ENCODE measurements around the gene HEXD.

The HEXD gene

DNA sequence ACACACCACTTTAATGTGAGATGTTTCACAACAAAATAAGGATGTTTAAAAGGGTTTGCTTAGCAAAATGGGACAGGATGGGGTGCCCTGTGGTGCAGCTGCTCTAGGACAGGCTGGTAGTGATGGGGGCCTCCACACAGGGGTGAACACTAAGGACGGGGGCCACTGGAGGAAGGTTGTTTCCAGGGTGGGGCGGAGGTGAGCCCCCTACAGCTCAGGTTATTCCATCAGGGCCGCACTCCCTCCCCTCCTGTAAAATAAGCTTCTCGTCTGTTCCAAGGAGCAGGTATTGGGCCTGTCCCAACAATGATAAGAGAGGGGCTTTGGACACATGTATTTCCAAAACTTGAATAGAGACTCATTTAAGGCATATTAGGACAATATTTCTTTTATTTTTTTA is 1.9 kb upstream of the HEXD start:
- no peak for DNase-seq

DNA sequence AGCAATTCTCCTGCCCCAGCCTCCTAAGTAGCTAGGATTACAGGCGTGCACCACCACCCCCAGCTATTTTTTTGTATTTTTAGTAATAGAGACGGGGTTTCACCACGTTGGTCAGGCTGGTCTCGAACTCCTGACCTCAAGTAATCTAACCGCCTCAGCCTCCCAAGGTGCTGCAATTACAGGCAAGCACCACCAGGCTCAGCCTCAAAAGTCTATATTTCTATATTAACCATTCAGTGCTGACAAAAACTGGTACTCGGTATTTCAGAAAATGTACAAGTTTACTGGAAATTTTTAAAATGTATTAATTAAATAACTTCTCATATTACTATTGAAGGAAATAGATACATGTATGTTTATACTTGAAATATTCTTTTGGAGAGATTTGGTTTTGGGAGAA is 1.4 kb upstream of the HEXD start:
- no peak for DNase-seq

DNA sequence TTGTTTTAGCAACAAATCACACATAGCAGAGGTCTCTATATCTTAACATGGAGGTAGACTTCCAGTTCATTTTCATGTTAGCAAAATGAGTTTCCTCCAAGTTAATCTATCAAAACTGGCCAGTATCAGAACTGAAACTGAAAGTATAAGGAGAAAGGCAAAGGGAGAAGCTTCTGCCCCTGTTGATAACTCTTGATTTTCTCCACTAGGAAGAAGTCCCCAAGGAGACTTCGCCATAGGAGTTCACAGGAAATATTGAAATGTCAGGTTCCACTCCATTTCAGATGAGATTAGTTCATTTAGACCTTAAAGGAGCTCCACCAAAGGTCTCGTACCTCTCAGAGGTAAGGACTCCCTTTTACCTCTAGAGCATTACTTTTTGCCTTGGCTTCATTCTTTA is 1.4 kb downstream of the HEXD start:
- no peak for DNase-seq

DNA sequence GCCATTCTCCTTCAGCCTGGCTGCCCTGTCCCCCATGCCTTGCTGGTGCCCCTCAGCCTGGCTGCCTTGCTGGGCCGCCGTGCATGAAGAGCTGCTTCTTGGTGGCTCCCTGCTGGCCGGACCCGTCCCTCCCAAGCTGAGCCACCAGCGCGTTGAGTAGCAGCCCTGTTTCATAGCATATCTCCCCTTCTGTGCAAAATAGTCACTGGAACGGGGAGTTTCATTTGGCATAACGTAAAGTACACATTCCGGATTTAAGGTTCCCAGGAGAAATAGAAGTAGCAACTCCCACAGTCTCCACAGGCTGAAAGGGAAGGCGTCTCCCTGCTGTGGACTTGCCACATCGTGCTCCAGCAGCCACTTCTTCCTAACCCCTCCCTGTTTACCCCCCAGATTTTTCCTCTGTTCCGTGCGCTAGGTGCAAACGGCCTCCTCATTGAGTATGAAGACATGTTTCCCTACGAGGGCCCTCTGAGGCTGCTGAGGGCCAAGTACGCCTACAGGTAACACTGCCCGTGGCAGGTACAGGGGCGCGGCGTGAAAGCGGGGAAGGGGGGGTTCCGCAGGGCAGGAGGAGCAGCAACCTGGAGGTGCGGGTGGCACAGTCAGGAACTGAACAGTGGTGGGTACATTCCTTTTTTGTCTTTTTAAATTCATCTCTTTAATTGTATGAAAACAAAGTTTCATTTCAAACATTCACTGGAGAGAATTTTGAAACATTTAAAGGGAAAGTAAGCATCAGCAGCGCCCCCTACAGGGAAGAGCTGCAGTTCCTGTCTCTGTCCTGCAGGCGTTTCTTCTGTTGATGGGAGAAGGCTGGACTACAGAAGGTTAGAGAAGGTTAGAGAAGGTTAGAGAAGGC is 6.1 kb downstream of the HEXD start:
- peak; percentile 63 for DNase-seq

DNA sequence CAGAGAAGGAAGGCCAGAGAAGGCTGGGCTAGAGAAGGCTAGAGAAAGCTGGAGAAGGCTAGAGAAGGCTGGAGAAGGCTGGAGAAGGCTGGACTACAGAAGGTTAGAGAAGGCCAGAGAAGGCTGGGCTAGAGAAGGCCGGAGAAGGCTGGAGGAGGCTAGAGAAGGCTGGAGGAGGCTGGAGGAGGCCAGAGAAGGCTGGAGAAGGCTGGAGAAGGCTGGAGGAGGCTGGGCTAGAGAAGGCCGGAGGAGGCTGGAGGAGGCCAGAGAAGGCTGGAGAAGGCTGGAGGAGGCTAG is 6.7 kb downstream of the HEXD start:
- no peak for DNase-seq

DNA sequence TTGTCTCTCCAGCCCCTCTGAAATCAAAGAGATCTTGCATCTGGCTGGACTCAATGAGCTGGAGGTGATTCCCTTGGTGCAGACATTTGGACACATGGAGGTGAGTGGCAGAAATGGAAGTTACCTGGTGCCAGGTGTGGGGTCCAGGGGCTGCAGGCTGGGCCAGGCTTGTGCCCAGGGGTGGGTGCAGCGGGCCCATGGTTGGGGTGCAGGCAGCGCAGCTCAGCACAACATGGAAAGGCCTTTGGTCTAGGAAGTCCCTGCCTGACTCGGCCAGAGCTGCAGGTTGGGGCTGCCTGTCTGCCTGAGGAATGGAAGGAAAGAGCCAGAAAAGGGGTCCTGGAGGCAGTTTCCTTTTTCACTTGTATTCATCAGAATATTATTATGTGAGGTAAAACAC is 10.4 kb downstream of the HEXD start:
- DNase-seq, result no peak

DNA sequence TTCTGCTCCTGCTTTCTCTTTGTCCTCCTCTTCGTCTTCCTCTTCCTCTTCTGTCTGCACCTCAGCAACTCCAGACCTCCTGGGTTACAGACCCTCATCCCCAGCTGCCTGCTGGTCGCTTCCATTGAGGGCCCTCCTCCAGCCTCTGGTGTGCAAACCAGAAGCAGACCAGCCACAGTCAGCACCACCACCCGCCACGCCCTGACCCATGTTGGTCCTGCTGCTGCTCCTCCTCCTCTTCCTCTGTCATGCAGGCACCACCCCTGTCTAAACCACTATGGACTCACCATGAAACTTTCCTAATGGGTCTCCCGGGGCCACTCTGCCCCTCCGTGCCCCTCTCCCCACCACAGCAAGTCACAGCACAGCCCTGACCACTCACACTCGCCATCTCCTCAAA is 11.7 kb downstream of the HEXD start:
- DNase-seq, result no peak

DNA sequence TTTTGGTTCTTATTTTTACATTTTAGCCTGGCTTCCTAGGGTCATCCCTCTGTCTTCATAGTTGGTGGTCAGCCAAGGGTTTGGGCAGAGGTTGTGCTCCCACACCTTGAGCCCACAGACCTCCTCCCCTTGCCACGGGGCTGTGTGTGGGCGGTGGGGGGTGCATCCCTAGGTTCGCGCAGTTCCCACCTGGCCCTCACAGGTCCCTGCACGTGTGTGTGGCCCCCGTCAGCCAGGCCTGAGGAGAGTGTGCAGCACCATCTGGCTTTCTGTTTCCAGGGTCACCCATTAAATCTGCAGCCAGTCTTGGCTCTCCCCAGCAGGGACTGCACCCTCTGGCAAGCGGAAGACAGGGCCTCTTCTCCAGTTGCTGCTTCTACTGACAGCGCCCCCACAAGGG is 13.9 kb downstream of the HEXD start:
- no peak for DNase-seq

DNA sequence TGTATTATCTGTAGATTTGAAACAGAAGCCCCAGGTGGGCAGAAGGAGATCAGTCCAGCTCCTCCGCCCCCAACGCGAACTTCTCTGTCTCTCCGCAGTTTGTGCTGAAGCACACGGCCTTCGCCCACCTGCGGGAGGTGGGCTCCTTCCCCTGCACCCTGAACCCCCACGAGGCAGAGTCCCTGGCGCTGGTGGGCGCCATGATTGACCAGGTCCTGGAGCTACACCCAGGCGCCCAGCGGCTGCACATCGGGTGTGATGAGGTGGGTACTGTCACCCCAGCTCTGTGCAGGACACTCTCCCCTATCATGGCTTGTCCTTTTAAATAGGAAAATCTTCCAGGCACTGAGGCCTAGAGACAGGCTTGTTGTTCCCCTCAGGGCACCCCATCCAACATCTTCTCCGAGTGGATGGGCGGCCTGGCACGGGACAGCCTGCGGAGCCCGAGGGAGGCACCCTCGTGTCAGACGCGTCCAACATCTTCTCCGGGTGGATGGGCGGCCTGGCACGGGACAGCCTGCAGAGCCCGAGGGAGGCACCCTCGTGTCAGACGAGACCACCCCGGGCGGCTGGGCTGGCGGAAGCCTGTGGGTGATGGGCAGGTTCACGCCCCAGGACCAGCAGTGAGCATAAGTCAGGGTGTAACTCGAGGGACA is 15.5 kb downstream of the HEXD start:
- DNase-seq, result no peak

DNA sequence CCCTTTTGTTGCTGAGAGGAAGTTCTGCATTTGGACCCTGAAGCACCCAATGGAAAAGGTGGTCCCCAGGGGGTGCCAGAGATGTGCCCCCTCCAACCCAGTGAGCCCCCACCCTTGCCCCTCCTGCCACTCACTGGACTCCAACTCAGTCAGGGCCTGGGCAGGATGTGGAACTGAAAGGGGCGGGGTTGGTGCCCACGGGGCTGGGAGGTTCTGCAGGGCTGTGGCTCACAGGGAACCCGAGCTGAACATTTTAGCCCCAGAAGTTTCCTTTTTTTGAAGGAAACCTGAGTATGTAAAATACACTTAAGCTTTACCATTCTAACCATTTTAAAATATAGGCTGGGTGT is 16.0 kb downstream of the HEXD start:
- no peak for DNase-seq

DNA sequence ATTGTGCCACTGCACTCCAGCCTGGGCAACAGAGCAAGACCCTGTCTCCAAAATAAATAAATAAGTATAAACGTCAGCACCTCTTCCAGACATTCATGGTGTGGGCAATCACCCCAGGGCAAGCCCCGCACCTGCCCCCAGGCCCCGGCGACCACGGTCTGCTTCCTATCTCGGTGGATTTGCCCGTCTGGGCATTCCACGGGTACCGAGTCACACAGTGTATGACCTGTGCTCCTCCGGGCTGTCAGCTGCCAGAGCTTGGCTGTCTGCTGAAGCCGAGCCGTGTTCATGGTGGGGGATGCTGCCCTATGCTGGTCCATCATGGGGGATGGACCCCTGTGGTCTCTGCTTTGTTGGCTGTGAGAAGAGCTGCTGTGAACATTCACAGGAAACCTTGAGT is 17.0 kb downstream of the HEXD start:
- DNase-seq, result no peak

DNA sequence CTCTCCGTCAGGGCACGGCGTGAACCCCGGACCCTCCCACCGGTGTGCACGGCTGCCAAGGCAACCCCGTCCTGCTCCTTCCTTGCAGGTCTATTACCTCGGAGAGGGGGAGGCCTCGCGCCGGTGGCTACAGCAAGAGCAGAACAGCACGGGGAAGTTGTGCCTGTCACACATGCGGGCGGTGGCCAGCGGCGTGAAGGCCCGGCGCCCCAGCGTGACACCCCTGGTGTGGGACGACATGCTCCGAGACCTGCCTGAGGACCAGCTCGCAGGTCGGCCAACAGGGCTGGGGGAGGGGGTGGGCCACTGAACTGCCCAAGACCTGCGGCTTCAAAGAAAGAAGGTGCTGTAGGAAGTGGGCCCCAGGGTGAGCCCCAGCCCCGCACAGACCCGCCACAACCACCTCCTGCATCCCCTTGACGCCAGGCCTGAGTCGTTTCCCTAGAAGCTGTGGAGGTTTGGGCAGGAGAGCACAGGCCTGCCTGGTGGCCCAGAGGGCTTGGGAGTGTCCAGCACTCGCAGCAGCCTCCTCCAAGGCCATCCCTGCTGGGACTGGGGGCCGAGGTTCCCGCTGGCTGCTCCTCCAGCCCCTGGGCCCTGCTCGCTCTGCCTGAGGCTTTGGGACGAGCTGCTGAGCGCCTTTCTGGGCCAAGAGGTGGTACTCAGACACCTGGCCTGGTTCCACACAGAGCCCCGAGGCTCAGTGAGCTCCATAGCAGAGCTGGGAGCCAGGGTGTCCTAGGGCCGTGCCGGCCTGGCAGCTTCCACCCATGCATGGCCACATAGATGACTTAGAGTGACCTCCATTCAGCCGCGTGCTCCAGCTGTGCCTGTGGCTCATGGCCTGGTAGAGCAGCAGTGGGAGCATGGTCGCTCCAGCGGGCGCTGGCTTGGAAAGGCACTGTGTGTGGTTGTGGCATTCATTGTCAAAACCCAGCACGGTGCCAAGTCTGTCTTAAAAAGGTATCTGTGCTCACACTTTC is 17.7 kb downstream of the HEXD start:
- DNase-seq, result no peak

DNA sequence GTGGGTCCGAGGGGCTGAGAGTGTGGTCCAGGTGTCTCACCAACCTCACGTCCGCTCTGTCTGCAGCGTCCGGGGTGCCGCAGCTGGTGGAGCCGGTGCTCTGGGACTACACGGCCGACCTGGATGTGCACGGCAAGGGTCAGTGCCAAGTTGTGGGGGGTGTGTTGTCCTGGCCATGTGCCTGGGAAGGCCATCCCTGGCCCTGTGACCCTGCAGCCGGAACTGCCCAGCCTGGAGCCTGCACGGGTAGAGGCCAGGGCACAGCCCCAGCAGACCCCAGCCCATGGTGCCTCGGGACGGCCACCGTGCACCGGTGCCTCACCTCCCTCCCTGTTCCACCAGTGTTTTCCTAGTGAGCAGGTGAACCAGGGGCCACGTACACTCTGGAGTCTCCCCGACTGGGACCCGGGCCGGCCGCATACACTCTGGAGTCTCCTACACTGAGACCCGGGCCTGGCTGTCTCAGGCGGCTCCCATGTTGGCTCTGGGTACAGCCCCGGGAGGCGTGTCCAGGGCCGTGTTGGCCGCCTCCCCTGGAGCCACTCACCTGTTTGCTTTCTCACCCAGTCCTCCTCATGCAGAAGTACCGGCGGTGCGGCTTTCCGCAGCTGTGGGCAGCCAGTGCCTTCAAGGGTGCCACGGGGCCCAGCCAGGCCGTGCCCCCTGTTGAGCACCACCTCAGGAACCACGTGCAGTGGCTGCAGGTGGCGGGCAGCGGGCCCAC is 18.6 kb downstream of the HEXD start:
- no peak for DNase-seq

DNA sequence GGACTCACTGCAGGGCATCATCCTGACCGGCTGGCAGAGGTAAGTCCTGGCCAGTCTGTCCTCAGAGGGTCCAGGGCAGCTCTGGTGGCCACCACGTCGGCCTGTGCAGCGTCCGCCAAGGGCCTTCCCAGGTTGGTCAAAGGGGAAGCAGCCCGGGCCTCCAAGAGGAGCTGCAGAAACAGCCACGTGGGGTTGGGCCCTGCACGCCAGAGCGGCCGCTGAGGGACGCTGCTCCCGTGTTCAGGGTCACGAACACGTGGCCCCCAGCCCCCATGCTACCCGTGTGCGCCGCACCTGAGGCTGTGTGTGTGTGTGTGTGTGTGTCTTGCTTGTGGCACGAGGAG is 19.1 kb downstream of the HEXD start:
- no peak for DNase-seq

DNA sequence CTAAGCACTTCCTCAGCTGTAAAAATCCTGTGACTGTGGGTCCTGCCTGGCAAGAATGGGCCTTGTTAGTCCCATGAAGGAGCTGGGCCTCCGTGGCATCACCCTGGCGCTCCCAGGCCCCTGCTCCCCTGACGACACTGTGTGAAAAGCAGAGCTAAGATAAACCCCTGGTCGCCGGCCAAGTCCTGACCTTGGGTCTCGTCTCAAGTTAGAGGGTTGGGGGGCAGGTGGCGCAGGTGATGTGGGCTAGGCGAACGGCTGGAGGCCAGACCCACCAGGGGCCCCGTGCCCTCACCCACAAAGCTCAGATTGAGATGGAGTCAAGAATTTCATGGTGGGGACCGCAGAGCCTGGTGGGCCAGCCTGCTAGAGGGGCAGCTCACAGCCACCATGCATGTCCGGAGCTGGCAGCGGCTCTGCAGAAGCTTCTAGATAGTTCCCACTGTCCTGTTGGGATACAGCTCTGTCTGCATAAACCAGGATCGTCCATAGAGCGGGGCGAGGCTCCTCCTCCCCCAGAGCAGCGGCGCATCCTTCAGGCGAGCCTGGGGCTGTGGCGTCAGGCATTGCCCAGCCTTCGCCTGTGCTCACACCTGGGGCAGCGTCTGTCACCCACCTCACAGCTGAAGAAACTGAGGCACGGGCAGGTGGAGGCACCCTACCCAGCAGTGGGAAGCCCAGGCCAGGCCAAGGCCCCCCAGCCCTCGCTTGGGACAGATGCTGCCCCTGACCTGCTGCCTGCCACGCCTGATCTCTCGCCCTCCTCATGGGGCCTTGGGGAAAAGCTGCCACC is 20.4 kb downstream of the HEXD start:
- DNase-seq, result no peak

DNA sequence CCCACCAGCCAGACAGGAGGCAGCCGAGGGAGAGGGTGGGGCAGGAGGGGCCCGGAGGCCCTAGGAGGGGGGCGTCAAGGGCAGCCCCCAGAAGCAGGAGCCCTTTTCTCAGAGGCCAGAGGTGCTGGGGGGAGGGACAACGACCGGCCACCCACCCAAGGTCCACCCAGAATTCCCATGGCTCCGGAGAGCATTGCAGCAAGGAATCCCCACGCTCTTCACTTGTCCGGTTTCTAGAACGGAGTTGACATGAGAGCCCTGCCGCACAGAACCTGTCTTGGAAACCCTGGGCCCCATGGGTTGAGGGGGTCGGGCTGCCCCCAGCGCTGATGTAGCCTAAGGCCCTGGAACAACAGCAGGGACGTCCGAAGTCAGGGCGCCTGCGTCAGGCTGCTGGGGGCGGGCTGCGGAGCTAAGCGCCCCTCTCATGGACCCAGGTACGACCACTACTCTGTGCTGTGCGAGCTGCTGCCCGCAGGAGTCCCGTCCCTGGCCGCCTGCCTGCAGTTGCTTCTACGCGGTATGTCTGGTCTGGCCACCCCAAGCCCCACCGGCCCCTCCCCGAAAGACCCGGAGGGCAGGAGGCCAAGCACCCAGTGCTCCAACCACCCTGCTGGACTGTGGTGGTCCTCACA is 21.2 kb downstream of the HEXD start:
- DNase-seq, result no peak

DNA sequence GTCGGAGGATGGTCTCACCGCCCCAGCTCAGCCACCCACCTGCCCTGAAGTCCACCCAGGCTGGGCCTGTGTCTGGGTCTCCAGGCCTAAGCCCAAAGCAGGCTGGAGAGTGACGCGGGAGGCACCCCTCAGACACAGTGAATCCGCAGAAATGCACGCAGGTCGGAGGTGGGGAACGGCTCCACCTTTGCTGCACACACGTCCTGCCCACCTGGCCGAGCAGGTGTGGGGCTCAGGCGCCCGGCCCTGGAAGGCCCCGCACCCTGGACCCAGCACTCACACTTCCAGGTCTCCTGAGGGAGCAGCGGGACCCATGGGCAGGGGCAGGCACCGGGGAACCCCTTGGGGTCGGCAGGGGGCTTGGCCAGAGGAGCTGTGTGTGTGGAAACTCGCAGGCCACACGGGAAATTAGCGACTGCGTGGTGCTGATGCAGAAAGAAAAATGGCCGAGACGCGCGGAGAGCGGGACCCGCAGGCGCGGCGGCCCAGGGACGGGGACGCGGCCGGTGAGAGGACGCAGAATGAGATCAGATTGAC is 21.8 kb downstream of the HEXD start:
- no peak for DNase-seq

DNA sequence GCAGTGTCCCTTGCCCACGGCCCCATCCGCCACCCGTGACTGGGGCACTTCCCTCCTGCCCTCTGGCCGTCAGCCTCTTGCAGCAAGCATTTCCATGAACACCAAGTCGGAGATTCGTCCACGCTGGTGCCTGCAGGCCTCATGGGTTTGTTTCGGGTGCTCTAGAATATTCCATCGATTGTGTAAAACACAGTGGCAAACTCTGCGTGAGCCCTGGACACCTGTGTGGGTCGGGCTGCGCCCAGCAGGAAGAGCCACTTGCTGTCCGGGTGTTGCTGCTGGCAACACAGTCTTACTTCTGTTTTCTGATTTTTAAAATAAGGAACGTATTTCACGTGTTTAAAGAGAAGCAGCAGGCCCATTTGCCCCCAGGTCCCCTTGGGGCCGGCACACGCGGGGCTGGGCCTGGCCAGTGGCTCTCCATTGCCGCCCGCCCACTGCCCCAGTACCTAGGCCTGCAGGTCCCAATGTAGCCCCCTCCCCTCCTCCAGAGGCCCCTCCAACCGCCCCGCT is 22.4 kb downstream of the HEXD start:
- DNase-seq, result no peak

DNA sequence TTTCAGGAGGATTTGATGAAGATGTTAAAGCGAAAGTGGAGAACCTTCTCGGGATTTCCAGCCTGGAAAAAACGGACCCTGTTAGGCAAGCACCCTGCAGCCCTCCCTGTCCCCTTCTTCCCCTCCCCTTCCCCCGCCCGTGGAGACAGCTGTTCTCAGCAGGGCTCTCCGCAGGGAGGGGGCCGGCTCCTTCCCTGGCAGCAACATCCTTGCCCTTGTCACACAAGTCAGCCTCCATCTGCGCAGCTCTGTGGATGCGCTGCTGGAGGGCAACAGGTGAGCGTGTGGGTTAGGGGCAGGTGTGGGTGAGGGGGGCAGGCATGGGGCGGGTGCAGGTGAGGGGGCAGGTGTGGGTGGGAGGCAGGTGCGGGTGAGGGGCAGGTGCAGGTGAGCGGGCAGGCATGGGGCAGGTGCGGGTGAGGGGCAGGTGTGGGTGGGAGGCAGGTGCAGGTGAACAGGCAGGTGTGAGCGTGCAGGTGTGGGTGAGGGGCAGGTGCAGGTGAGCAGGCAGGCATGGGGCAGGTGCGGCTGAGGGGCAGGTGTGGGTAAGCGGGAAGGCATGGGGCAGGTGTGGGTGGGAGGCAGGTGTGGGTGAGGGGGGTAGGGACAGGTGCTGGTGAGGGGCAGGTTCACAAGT is 23.0 kb downstream of the HEXD start:
- no peak for DNase-seq

DNA sequence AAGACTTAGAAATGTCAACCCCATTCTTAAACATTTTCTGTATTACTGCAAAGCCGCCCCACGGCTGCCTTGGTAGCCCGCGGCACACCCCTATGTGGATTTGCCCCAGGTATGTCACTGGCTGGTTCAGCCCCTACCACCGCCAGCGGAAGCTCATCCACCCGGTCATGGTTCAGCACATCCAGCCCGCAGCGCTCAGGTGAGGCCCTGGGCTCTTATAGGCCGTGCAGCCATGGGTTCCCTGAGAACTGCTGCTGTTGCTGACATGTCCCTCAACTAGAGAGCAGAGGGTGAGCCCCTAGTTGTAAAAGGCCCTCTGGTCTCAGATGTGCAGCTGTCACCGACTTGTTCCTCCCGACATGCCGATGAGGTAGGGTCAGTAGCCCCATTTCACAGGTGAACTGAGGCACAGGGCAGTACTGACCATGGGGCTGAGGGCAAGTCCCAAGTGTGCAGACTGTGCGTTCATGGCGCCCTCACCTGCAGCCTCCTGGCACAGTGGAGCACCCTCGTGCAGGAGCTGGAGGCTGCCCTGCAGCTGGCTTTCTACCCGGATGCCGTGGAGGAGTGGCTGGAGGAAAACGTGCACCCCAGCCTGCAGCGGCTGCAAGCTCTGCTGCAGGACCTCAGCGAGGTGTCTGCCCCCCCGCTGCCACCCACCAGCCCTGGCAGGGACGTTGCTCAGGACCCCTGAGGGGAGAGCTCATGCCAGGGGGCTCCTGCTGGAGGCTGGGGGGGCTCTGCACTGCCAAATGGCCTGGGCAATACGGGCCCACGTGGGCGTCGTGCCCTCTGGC is 23.7 kb downstream of the HEXD start:
- DNase-seq, result no peak

Measured in stimulated activated CD4-positive, alpha-beta T cell treated with anti-CD3 and anti-CD28 coated beads, Interleukin-4, amount 100 ng/mL, for 1 hour (primary cell).